ENCODE data around the gene CPA4.
"Not testable (repeated sequence)": the region's sequence is repeated elsewhere in the genome, so short reads cannot be mapped to it uniquely, and the experiment has no call there.

Gene CPA4

GRCh38 chr7:130292682-130293257, at the start of gene CPA4:
TSS of gene CPA4 (plus strand) at chr7:130293161. CDS start at chr7:130293181, 20 bp downstream.
- DNase-seq, result no peak

- DNase-seq, result peak; percentile 7 to 36 (median 9)
These were observed 49.5 kb upstream of the CPA4 start for GRCh38 chr7:130243486-130243885.

GRCh38 chr7:130246491-130246890, 46.5 kb upstream of the CPA4 start:
- DNase-seq, result not testable (repeated sequence)

- not testable (repeated sequence) for DNase-seq
These were observed 44.1 kb upstream of the CPA4 start for GRCh38 chr7:130248842-130249241.

- DNase-seq, result not testable (repeated sequence)
These were observed 43.3 kb upstream of the CPA4 start for GRCh38 chr7:130249626-130250025.

- DNase-seq, result no peak
These were observed 38.4 kb upstream of the CPA4 start for GRCh38 chr7:130254555-130254954.

GRCh38 chr7:130256704-130257103, 36.3 kb upstream of the CPA4 start:
- DNase-seq, result no peak

- no peak for DNase-seq
These were observed 34.4 kb upstream of the CPA4 start for GRCh38 chr7:130258494-130259078.

- no peak for DNase-seq
These were observed 30.5 kb upstream of the CPA4 start for GRCh38 chr7:130262448-130262847.

GRCh38 chr7:130263130-130263529, 29.8 kb upstream of the CPA4 start:
- DNase-seq, result no peak

GRCh38 chr7:130266258-130266960, 26.6 kb upstream of the CPA4 start, which contains the start of gene CPA2:
TSS of gene CPA2 (plus strand) at chr7:130266863. CDS start at chr7:130266882, 19 bp downstream.
- DNase-seq, result no peak

GRCh38 chr7:130266961-130267321, 26.0 kb upstream of the CPA4 start:
- DNase-seq, result no peak

- DNase-seq, result no peak
These were observed 24.3 kb upstream of the CPA4 start for GRCh38 chr7:130268463-130269317.

- DNase-seq, result no peak
These were observed 23.7 kb upstream of the CPA4 start for GRCh38 chr7:130269318-130269694.

GRCh38 chr7:130270947-130271800, 21.8 kb upstream of the CPA4 start:
- no peak for DNase-seq

- DNase-seq, result no peak
These were observed 20.4 kb upstream of the CPA4 start for GRCh38 chr7:130272381-130273080.

GRCh38 chr7:130273081-130273932, 19.7 kb upstream of the CPA4 start:
- DNase-seq, result peak in 2 of 3 donors; percentile 6 to 20

GRCh38 chr7:130273933-130274255, 19.1 kb upstream of the CPA4 start:
- DNase-seq, result peak; percentile 14 to 35 (median 28)

GRCh38 chr7:130274296-130274695, 18.7 kb upstream of the CPA4 start:
- DNase-seq, result no peak

- DNase-seq, result no peak
These were observed 17.9 kb upstream of the CPA4 start for GRCh38 chr7:130274983-130275591.

Measured in suppressor macrophage treated with lipopolysaccharide for 1 hour (primary cell).